Pulmonary artery endothelial cell (primary cell): ENCODE results near the gene GRM6. TPM values are rescaled to one million over a fixed set of nuclear protein-coding genes. Genes with fewer than 3 reads are reported as not detected.

Experiments
- DNase-seq: peaks from one replicate; pipeline ENCODE4 v3.0.0-alpha.2; 2011; ENCODE audit warnings: low read depth, low spot score
- total RNA-seq: library from RNA; depleted of rRNA; stranded (reverse); fragments of >200 nt; gene quantifications from 2 replicates; pipeline ENCODE4 v1.2.3, GENCODE V29; 2014

Gene GRM6
- total RNA-seq, 1 donor from 2014 or later = not detected

GRCh38 chr5:178984145-178985072 is 10.7 kb downstream of the GRM6 start:
- no peak for DNase-seq

DNA sequence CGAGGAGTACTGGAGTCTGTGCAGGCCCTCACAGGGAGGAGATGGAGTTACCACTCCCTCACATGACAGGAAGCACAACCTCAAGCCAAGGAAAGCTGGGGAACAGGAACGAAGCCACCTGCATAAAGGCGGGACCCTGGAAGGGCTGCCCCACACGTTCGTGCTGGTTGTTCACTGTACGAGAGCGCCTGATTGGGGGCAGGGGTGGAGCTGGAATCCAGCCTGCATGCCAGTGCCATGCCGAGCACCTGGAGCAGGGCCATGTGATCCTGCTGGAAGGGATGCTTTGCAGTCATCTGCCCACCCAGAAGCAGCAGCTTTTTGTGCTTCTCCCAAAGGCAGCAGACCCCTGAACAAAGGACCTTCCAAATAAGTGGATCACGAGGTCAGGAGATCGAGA is 11.4 kb downstream of the GRM6 start:
- DNase-seq = no peak

- DNase-seq = no peak
These were observed 12.2 kb downstream of the GRM6 start for GRCh38 chr5:178982941-178983340.

DNA sequence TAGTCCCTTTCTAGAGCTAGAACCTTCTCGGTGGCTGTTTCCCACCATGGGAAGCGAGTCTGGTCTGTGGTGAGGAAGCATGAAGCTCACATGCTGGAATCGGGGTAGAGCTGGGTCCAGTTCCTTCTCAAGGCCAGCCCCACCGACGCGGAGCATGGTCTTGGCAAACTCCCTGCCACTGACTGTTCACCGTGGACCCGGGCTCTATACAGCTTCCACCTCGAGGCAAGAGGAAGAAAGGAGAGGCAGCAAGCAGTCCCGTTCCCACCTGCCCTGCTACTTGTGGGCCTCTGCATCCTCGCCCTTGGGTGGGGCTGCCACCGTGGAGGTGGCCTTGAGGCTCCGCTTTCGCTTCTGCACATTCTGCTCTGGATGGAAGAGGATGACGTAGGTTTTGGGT is 13.7 kb downstream of the GRM6 start:
- no peak for DNase-seq

GRCh38 chr5:178965465-178966055 is 29.6 kb downstream of the GRM6 start:
- no peak for DNase-seq

GRCh38 chr5:178941361-178941760 is 53.8 kb downstream of the GRM6 start:
- no peak for DNase-seq

DNA sequence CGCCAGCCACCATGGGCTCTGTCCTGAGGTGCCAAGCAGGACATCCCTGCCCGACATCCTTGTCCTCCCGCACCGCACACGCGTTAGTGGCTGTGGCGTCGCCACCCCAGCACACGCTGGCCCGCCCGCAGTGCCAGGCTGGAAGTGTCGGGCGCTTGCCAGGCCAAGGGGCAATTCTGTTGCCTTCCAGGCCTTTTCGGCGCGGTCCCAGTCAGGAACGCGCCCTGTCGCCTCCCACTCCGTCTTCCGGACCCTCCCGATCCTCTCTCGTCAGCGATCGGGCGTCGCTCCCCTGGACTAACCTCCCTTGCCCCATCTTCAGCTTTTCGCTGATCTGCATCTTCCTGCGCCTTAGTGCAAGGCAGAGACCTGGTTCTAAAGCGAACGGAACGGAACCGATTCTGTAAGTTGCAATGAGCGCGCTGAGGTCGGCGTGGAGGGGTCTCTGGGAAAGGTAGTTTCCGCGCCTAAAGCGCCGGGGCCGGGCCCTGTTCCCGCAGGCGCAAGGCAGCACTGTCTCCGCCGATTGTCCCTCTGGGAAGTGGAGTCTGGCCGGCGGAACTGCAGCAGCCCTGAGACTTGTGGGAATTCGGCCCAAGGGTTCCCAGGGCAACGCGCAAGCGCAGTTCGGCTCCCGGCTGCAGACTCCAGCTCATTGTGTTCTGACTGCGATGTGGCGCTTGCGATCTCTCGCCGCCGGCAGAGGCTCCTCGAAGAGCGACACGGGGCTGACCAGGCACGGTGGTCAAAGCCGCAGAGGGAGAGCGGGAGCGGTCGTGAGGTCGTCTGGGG is 54.4 kb downstream of the GRM6 start, which contains the start of gene ZNF454:
TSS of gene ZNF454 (plus strand) at position 630 of the 792 bp plus-strand sequence. CDS start 1,594 bp downstream, outside the sequence.
- peak; percentile 5 for DNase-seq

DNA sequence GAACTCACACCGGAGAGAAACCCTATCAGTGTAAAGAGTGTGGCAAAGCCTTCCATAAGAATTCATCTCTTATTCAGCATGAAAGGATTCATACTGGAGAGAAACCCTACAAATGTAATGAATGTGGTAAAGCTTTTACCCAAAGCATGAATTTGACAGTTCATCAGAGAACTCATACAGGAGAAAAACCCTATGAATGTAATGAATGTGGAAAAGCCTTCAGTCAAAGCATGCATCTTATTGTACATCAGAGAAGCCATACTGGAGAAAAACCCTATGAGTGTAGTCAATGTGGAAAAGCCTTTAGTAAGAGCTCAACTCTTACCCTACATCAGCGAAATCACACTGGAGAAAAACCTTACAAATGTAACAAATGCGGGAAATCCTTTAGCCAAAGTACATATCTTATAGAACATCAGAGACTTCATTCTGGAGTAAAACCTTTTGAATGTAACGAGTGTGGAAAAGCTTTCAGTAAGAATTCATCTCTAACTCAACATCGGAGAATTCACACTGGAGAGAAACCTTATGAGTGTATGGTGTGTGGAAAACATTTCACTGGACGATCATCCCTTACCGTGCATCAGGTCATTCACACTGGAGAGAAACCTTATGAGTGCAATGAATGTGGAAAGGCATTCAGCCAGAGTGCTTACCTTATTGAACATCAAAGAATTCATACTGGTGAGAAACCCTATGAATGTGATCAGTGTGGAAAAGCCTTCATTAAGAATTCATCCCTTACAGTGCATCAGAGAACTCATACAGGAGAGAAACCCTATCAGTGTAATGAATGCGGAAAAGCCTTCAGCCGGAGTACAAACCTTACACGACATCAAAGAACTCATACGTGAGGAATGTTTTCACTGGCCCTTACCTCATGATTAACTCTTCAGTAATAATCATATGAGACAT is 63.0 kb downstream of the GRM6 start:
- DNase-seq = no peak

Other genes starting within 250 kb of the GRM6 start
- gene ZNF354B, start 135.4 kb downstream of the GRM6 start, total RNA-seq = 5.6 and 8.8 TPM in 2 replicates
- gene ZFP2, start 99.4 kb downstream of the GRM6 start, total RNA-seq = 0.26 and 0.53 TPM in 2 replicates
- gene ZNF454, start 54.1 kb downstream of the GRM6 start, total RNA-seq = 0.40 and 0.92 TPM in 2 replicates
- 3.8 and 4.4 TPM in 2 replicates for gene ZNF879, start 28.5 kb upstream of the GRM6 start, total RNA-seq
- 6.4 and 7.1 TPM in 2 replicates for gene ZNF354C, start 65.1 kb upstream of the GRM6 start, total RNA-seq